AG04450 (cell line): ENCODE data around the gene MIP. TPM values are rescaled to one million over a fixed set of nuclear protein-coding genes. Genes with fewer than 3 reads are reported as not detected.
"Not testable (repeated sequence)": the region's sequence is repeated elsewhere in the genome, so short reads cannot be mapped to it uniquely, and the experiment has no call there.

ENCODE experiments used
- CTCF ChIA-PET: fragments of 300-600, 350-600 bp; formaldehyde crosslinking; extraction: SDS; loops from one replicate; lab custom pipeline; 2022; ENCODE audit warnings: antibody characterized with exemption, inconsistent platforms; lab: Charles Lee
- POLR2A ChIA-PET: fragments of 350-600 bp; formaldehyde crosslinking; extraction: SDS; loops from one replicate; lab custom pipeline; 2021; ENCODE audit warnings: antibody characterized with exemption, inconsistent platforms; lab: Yijun Ruan, JAX
- DNase-seq: peaks from one replicate; pipeline ENCODE4 v3.0.0-alpha.2; 2011; ENCODE audit warnings: low read depth, low spot score
- H3K27ac ChIP-seq: one replicate; pipeline ENCODE4 v1.5.1; 2012; ENCODE audit warnings: low read depth, low read length, control low read depth
- H3K27me3 ChIP-seq: one replicate; pipeline ENCODE4 v1.6.0; 2012; ENCODE audit warnings: low read length; ENCODE audit not compliant: control insufficient read depth, insufficient read depth
- H3K4me3 ChIP-seq: 2 replicates; pipeline ENCODE4 v1.5.1; 2011; ENCODE audit warnings: mild to moderate bottlenecking, low read depth, low read length, control low read depth
- H3K9me3 ChIP-seq: 2 replicates; pipeline ENCODE4 v1.5.1; 2012; ENCODE audit warnings: low read length; ENCODE audit not compliant: control insufficient read depth, insufficient read depth
- polyA plus RNA-seq: library from polyadenylated mRNA; depleted of rRNA; stranded (reverse); fragments of >200 nt; gene quantifications from 2 replicates; pipeline ENCODE4 v1.2.3, GENCODE V29; 2011; rRNA removed

The MIP gene
- polyA plus RNA-seq, 1 experiment: not detected

DNA sequence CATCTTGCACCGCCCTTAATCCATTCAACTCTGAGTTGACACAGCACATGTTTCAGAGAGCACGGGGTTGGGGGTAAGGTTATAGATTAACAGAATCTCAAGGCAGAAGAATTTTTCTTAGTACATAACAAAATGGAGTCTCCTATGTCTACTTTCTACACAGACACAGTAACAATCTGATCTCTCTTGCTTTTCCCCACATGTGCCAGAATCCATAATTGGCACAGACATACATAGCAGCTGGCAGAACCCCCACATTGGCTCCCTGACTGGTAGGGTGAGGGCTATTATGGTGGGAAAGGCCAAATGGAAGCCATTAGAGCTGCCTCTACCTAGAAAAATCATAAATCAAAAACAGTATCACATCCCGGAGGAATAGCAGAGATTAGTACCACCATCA lies 53.3 kb downstream of the MIP start:
- H3K4me3 ChIP-seq, H3K27ac ChIP-seq, H3K27me3 ChIP-seq, CTCF ChIA-PET, H3K9me3 ChIP-seq, DNase-seq, POLR2A ChIA-PET: not testable (repeated sequence)

Other genes with a start within 250 kb of the MIP start
- 97.2 and 123 TPM in 2 replicates for gene RNF41, start 232.7 kb downstream of the MIP start, polyA plus RNA-seq
- gene NABP2, start 230.3 kb downstream of the MIP start, polyA plus RNA-seq: 46.9 and 52.5 TPM in 2 replicates
- gene SLC39A5, start 224.6 kb downstream of the MIP start, polyA plus RNA-seq: not detected in 2 replicates
- gene ANKRD52, start 196.3 kb downstream of the MIP start, polyA plus RNA-seq: 16.0 and 20.2 TPM in 2 replicates
- 12.1 and 15.6 TPM in 2 replicates for gene COQ10A, start 187.7 kb downstream of the MIP start, polyA plus RNA-seq
- gene CS, start 154.3 kb downstream of the MIP start, polyA plus RNA-seq: 167 and 173 TPM in 2 replicates
- gene CNPY2, start 138.7 kb downstream of the MIP start, polyA plus RNA-seq: 186 and 194 TPM in 2 replicates
- 18.5 and 22.2 TPM in 2 replicates for gene PAN2, start 120.7 kb downstream of the MIP start, polyA plus RNA-seq
- 0.19 TPM in 1 of 2 replicates, not detected in the other for gene IL23A, start 115.8 kb downstream of the MIP start, polyA plus RNA-seq
- 179 and 193 TPM in 2 replicates for gene STAT2, start 94.5 kb downstream of the MIP start, polyA plus RNA-seq
- not detected in 2 replicates for gene APOF, start 91.8 kb downstream of the MIP start, polyA plus RNA-seq
- 2.0 and 3.3 TPM in 2 replicates for gene TIMELESS, start 5.2 kb downstream of the MIP start, polyA plus RNA-seq
- 2.0 TPM in 2 replicates for gene SPRYD4, start 13.9 kb upstream of the MIP start, polyA plus RNA-seq
- 0.10 and 0.12 TPM in 2 replicates for gene GLS2, start 33.5 kb upstream of the MIP start, polyA plus RNA-seq
- 96.4 and 117 TPM in 2 replicates for gene RBMS2, start 67.2 kb upstream of the MIP start, polyA plus RNA-seq
- gene BAZ2A, start 175.7 kb upstream of the MIP start, polyA plus RNA-seq: 43.9 and 52.8 TPM in 2 replicates
- 974 and 975 TPM in 2 replicates for gene ATP5F1B, start 191.3 kb upstream of the MIP start, polyA plus RNA-seq
- gene PTGES3, start 233.6 kb upstream of the MIP start, polyA plus RNA-seq: 80.1 and 112 TPM in 2 replicates